Effector memory CD4-positive, alpha-beta T cell (primary cell): ENCODE data around the gene KIFBP.

ENCODE experiments used
- DNase-seq, 3 donors: peaks; one replicate each; pipeline ENCODE4 v3.0.0-alpha.2; 2020
- H3K27ac ChIP-seq: 2 replicates; pipeline ENCODE4 v1.7.0; 2013; ENCODE audit warnings: mild to moderate bottlenecking, low read length, moderate library complexity; ENCODE audit not compliant: insufficient read depth, poor library complexity, severe bottlenecking
- H3K27me3 ChIP-seq: replicated peaks from 2 replicates; pipeline ENCODE4 v1.7.0; 2013; ENCODE audit warnings: mild to moderate bottlenecking, low read length; ENCODE audit not compliant: insufficient read depth, control insufficient read depth, poor library complexity, severe bottlenecking
- H3K36me3 ChIP-seq: 2 replicates; pipeline ENCODE4 v1.7.0; 2013; ENCODE audit warnings: mild to moderate bottlenecking, low read length, moderate library complexity; ENCODE audit not compliant: control insufficient read depth, insufficient read depth
- H3K4me1 ChIP-seq: 2 replicates; pipeline ENCODE4 v1.7.0; 2013; ENCODE audit warnings: low read length, mild to moderate bottlenecking; ENCODE audit not compliant: control insufficient read depth, insufficient read depth, poor library complexity, severe bottlenecking
- H3K4me3 ChIP-seq: 2 replicates; pipeline ENCODE4 v1.7.0; 2013; ENCODE audit warnings: low read length, low read depth, mild to moderate bottlenecking; ENCODE audit not compliant: insufficient read depth, poor library complexity, severe bottlenecking
- H3K9me3 ChIP-seq: 2 replicates; pipeline ENCODE4 v1.7.0; 2013; ENCODE audit warnings: mild to moderate bottlenecking, low read length, moderate library complexity; ENCODE audit not compliant: control insufficient read depth

Gene KIFBP

GRCh38 chr10:69047111-69047832 is 58.7 kb downstream of the KIFBP start:
- no peak for DNase-seq
- no peak overlapping the region for H3K4me3 ChIP-seq
- peaks cover 18% of the 10 kb centered on the region for H3K4me1 ChIP-seq
- H3K36me3 ChIP-seq: no peaks in the 10 kb centered on the region
- H3K27me3 ChIP-seq: no peaks in the 10 kb centered on the region
- no peak overlapping the region for H3K27ac ChIP-seq
- no peaks in the 10 kb centered on the region for H3K9me3 ChIP-seq

GRCh38 chr10:69048103-69048502 is 59.5 kb downstream of the KIFBP start:
- H3K9me3 ChIP-seq: no peaks in the 10 kb centered on the region
- no peak for DNase-seq
- H3K4me1 ChIP-seq: peaks cover 18% of the 10 kb centered on the region
- no peak overlapping the region for H3K27ac ChIP-seq
- H3K36me3 ChIP-seq: no peaks in the 10 kb centered on the region
- no peak overlapping the region for H3K4me3 ChIP-seq
- no peaks in the 10 kb centered on the region for H3K27me3 ChIP-seq

- H3K4me3 ChIP-seq: no peak overlapping the region
- DNase-seq: no peak
- peaks cover 9% of the 10 kb centered on the region for H3K4me1 ChIP-seq
- H3K36me3 ChIP-seq: no peaks in the 10 kb centered on the region
- no peaks in the 10 kb centered on the region for H3K9me3 ChIP-seq
- H3K27ac ChIP-seq: no peak overlapping the region
- no peaks in the 10 kb centered on the region for H3K27me3 ChIP-seq
These were observed 61.0 kb downstream of the KIFBP start for GRCh38 chr10:69049566-69049961.

GRCh38 chr10:69051303-69051702 is 62.7 kb downstream of the KIFBP start:
- H3K36me3 ChIP-seq: no peaks in the 10 kb centered on the region
- H3K27me3 ChIP-seq: no peaks in the 10 kb centered on the region
- no peak overlapping the region for H3K4me3 ChIP-seq
- no peaks in the 10 kb centered on the region for H3K9me3 ChIP-seq
- DNase-seq: no peak
- H3K27ac ChIP-seq: no peak overlapping the region
- peaks cover under 1% of the 10 kb centered on the region for H3K4me1 ChIP-seq

GRCh38 chr10:69051710-69052487 is 63.3 kb downstream of the KIFBP start:
- no peak for DNase-seq
- no peak overlapping the region for H3K4me3 ChIP-seq
- no peaks in the 10 kb centered on the region for H3K9me3 ChIP-seq
- H3K4me1 ChIP-seq: no peaks in the 10 kb centered on the region
- H3K36me3 ChIP-seq: no peaks in the 10 kb centered on the region
- no peak overlapping the region for H3K27ac ChIP-seq
- H3K27me3 ChIP-seq: no peaks in the 10 kb centered on the region

GRCh38 chr10:69052736-69053135 is 64.1 kb downstream of the KIFBP start:
- DNase-seq: no peak
- no peaks in the 10 kb centered on the region for H3K36me3 ChIP-seq
- H3K27ac ChIP-seq: no peak overlapping the region
- no peaks in the 10 kb centered on the region for H3K9me3 ChIP-seq
- no peak overlapping the region for H3K4me3 ChIP-seq
- no peaks in the 10 kb centered on the region for H3K27me3 ChIP-seq
- peaks cover 6% of the 10 kb centered on the region for H3K4me1 ChIP-seq

GRCh38 chr10:69055241-69055640 is 66.6 kb downstream of the KIFBP start:
- Histone ChIP-seq H3K36me3 (no peaks in the 10 kb centered on the region), H3K4me3 (no peak overlapping the region), H3K9me3 (no peaks in the 10 kb centered on the region), H3K27ac (no peak overlapping the region), H3K4me1 (peaks cover 8% of the 10 kb centered on the region), H3K27me3 (no peaks in the 10 kb centered on the region)
- no peak for DNase-seq

GRCh38 chr10:69056129-69056528 is 67.5 kb downstream of the KIFBP start:
- Histone ChIP-seq H3K36me3 (no peaks in the 10 kb centered on the region), H3K4me1 (peaks cover 8% of the 10 kb centered on the region), H3K27me3 (no peaks in the 10 kb centered on the region), H3K27ac (no peak overlapping the region), H3K4me3 (no peak overlapping the region), H3K9me3 (no peaks in the 10 kb centered on the region)
- no peak for DNase-seq

GRCh38 chr10:69056536-69057260 is 68.1 kb downstream of the KIFBP start:
- Histone ChIP-seq H3K27me3 (no peaks in the 10 kb centered on the region), H3K9me3 (no peaks in the 10 kb centered on the region), H3K27ac (no peak overlapping the region), H3K36me3 (no peaks in the 10 kb centered on the region), H3K4me1 (peaks cover 14% of the 10 kb centered on the region), H3K4me3 (no peak overlapping the region)
- DNase-seq: no peak
